ENCODE measurements around the gene ITPKB. TPM values are rescaled to one million over a fixed set of nuclear protein-coding genes. Genes with fewer than 3 reads are reported as not detected.

Gene ITPKB
- total RNA-seq, 1 donor from 2014 or later: 44.1 TPM

- DNase-seq: no peak
- Histone ChIP-seq H3K27me3 (no peaks in the 10 kb centered on the region), H3K36me3 (no peaks in the 10 kb centered on the region), H3K9me3 (no peaks in the 10 kb centered on the region), H3K4me1 (peaks cover 38% of the 10 kb centered on the region), H3K4me3 (no peak overlapping the region), H3K27ac (no peak overlapping the region)
- no peak for TF ChIP-seq CTCF (IDR thresholded peaks at IDR 0.05)
- intact Hi-C loops (cut with DNase I): no loop called here
- ATAC-seq: no peak
Observed at GRCh38 chr1:226684026-226684425, 55.1 kb downstream of the ITPKB start.

GRCh38 chr1:226682871-226683814 is 55.9 kb downstream of the ITPKB start:
- H3K4me3 ChIP-seq: no peak overlapping the region
- ATAC-seq (no peak), DNase-seq (no peak)
- peaks cover 40% of the 10 kb centered on the region for H3K4me1 ChIP-seq
- H3K36me3 ChIP-seq: no peaks in the 10 kb centered on the region
- no peak overlapping the region for H3K27ac ChIP-seq
- H3K9me3 ChIP-seq: no peaks in the 10 kb centered on the region
- no peaks in the 10 kb centered on the region for H3K27me3 ChIP-seq
- intact Hi-C loops (cut with DNase I): no loop called here
- TF ChIP-seq CTCF (IDR thresholded peaks at IDR 0.05): no peak

GRCh38 chr1:226681652-226682493 is 57.2 kb downstream of the ITPKB start:
- ATAC-seq (no peak), DNase-seq (no peak)
- H3K9me3 ChIP-seq: no peaks in the 10 kb centered on the region
- H3K36me3 ChIP-seq: no peaks in the 10 kb centered on the region
- no peak for TF ChIP-seq CTCF (IDR thresholded peaks at IDR 0.05)
- H3K4me3 ChIP-seq: no peak overlapping the region
- H3K27me3 ChIP-seq: no peaks in the 10 kb centered on the region
- intact Hi-C loops (cut with DNase I): no loop called here
- H3K4me1 ChIP-seq: peaks cover 42% of the 10 kb centered on the region
- H3K27ac ChIP-seq: no peak overlapping the region

GRCh38 chr1:226680653-226681052 is 58.4 kb downstream of the ITPKB start:
- H3K9me3 ChIP-seq: no peaks in the 10 kb centered on the region
- H3K4me1 ChIP-seq: peaks cover 54% of the 10 kb centered on the region
- no peak for ATAC-seq
- no peak for TF ChIP-seq CTCF (IDR thresholded peaks at IDR 0.05)
- no peaks in the 10 kb centered on the region for H3K36me3 ChIP-seq
- intact Hi-C loops (cut with DNase I): no loop called here
- no peaks in the 10 kb centered on the region for H3K27me3 ChIP-seq
- no peak for DNase-seq
- peak overlapping the region; percentile 85 for H3K27ac ChIP-seq
- H3K4me3 ChIP-seq: peak overlapping the region; percentile 52

- intact Hi-C loops (cut with DNase I): no loop called here
- Histone ChIP-seq H3K36me3 (no peaks in the 10 kb centered on the region), H3K4me3 (peak overlapping the region; percentile 52), H3K4me1 (peaks cover 61% of the 10 kb centered on the region), H3K9me3 (no peaks in the 10 kb centered on the region), H3K27ac (peak overlapping the region; percentile 85), H3K27me3 (no peaks in the 10 kb centered on the region)
- DNase-seq (peak; percentile 92), ATAC-seq (peak; percentile 90)
- TF ChIP-seq CTCF (IDR thresholded peaks at IDR 0.05): no peak
Observed at GRCh38 chr1:226679853-226680516, 59.1 kb downstream of the ITPKB start.
